Activated CD8-positive, alpha-beta memory T cell treated with anti-CD3 and anti-CD28 coated beads for 36 hours (primary cell): ENCODE results near the gene ARNT2. TPM values are rescaled to one million over a fixed set of nuclear protein-coding genes. Genes with fewer than 3 reads are reported as not detected.
"Not testable (repeated sequence)": the region's sequence is repeated elsewhere in the genome, so short reads cannot be mapped to it uniquely, and the experiment has no call there.

Experiments used
- CTCF ChIA-PET: fragments of 350-600 bp; sonication (Branson Sonifier 250); formaldehyde crosslinking; loops from one replicate; lab custom pipeline; 2021; ENCODE audit warnings: antibody characterized with exemption; lab: Charles Lee
- POLR2A ChIA-PET: fragments of 350-600 bp; sonication (Branson Sonifier 250); formaldehyde crosslinking; loops from one replicate; lab custom pipeline; 2021; ENCODE audit warnings: antibody characterized with exemption; lab: Charles Lee
- total RNA-seq, 2 experiments: library from RNA; stranded (reverse); gene quantifications; one replicate each; pipeline ENCODE4 v1.2.3, GENCODE V29; 2021

The ARNT2 gene
- total RNA-seq, 2 experiments from 2014 or later, result not detected

DNA sequence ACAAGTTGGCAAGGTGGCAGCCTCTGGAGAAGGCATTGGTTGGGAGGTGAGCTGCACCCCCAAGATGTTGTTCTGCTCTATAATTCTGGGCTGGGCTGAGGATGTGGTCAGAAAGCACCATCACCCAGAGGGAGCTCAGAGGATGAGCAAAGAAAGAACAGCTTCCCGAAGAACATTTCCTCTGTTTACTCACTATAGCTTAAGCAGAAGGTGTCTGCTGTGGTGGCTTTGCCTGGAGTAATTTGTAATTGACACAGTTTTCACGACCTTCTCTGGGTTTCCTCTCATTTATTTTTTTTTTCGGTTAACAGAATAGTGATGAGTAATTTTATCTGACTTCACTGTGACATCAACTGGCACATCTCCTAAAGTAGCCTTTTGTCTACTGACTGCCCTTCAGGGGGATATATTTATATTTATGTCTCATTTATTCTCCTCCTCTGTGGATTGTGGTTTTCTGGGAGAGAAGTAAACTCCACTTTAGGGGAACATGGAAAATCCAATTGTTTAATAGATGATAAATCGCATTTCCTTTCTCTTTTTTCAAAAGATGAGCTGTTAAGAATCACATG is 241.4 kb downstream of the ARNT2 start:
- ChIA-PET CTCF (no interaction called here), POLR2A (no interaction called here)

- POLR2A ChIA-PET, result not testable (repeated sequence)
Observed at GRCh38 chr15:80647424-80647823, 243.2 kb downstream of the ARNT2 start.

More at GRCh38 chr15:80647424-80647823, 243.2 kb downstream of the ARNT2 start:
- CTCF ChIA-PET, result not testable (repeated sequence)

Other genes starting within 250 kb of the ARNT2 start
- gene CTXND1, start 152.2 kb upstream of the ARNT2 start, total RNA-seq, result not detected